ENCODE data around the gene ERC2.

ERC2 gene

DNA sequence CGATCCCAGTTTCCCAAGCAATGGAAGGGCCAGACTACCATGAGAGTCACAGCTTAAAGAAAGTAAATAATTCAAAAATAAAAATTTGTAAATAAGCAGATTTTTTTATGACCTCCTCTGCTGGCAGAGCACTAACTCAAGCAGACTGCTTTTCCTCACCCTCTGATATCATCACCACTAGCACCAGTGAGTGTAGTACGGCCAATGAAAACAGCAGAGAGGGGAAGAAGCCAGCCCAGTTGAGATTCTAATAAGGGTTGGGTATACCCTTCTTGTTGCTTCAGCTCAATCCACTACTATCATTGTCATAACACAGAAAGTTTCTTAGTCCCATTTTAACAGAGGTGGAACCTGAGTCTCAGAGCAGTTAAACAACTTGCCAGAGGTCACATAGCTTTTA, 193.1 kb downstream of the ERC2 start (continued):
- TF ChIP-seq, protein P1, sequence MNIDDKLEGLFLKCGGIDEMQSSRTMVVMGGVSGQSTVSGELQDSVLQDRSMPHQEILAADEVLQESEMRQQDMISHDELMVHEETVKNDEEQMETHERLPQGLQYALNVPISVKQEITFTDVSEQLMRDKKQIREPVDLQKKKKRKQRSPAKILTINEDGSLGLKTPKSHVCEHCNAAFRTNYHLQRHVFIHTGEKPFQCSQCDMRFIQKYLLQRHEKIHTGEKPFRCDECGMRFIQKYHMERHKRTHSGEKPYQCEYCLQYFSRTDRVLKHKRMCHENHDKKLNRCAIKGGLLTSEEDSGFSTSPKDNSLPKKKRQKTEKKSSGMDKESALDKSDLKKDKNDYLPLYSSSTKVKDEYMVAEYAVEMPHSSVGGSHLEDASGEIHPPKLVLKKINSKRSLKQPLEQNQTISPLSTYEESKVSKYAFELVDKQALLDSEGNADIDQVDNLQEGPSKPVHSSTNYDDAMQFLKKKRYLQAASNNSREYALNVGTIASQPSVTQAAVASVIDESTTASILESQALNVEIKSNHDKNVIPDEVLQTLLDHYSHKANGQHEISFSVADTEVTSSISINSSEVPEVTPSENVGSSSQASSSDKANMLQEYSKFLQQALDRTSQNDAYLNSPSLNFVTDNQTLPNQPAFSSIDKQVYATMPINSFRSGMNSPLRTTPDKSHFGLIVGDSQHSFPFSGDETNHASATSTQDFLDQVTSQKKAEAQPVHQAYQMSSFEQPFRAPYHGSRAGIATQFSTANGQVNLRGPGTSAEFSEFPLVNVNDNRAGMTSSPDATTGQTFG (tag by site-specific recombination; IDR thresholded peaks at IDR 0.05; ENCODE audit: borderline replicate concordance) = no peak
- TF ChIP-seq, protein P2, sequence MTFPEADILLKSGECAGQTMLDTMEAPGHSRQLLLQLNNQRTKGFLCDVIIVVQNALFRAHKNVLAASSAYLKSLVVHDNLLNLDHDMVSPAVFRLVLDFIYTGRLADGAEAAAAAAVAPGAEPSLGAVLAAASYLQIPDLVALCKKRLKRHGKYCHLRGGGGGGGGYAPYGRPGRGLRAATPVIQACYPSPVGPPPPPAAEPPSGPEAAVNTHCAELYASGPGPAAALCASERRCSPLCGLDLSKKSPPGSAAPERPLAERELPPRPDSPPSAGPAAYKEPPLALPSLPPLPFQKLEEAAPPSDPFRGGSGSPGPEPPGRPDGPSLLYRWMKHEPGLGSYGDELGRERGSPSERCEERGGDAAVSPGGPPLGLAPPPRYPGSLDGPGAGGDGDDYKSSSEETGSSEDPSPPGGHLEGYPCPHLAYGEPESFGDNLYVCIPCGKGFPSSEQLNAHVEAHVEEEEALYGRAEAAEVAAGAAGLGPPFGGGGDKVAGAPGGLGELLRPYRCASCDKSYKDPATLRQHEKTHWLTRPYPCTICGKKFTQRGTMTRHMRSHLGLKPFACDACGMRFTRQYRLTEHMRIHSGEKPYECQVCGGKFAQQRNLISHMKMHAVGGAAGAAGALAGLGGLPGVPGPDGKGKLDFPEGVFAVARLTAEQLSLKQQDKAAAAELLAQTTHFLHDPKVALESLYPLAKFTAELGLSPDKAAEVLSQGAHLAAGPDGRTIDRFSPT (tag by site-specific recombination; IDR thresholded peaks at IDR 0.05) = no peak
- TF ChIP-seq, protein P3, sequence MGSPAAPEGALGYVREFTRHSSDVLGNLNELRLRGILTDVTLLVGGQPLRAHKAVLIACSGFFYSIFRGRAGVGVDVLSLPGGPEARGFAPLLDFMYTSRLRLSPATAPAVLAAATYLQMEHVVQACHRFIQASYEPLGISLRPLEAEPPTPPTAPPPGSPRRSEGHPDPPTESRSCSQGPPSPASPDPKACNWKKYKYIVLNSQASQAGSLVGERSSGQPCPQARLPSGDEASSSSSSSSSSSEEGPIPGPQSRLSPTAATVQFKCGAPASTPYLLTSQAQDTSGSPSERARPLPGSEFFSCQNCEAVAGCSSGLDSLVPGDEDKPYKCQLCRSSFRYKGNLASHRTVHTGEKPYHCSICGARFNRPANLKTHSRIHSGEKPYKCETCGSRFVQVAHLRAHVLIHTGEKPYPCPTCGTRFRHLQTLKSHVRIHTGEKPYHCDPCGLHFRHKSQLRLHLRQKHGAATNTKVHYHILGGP (tag by site-specific recombination; IDR thresholded peaks at IDR 0.05) = no peak

DNA sequence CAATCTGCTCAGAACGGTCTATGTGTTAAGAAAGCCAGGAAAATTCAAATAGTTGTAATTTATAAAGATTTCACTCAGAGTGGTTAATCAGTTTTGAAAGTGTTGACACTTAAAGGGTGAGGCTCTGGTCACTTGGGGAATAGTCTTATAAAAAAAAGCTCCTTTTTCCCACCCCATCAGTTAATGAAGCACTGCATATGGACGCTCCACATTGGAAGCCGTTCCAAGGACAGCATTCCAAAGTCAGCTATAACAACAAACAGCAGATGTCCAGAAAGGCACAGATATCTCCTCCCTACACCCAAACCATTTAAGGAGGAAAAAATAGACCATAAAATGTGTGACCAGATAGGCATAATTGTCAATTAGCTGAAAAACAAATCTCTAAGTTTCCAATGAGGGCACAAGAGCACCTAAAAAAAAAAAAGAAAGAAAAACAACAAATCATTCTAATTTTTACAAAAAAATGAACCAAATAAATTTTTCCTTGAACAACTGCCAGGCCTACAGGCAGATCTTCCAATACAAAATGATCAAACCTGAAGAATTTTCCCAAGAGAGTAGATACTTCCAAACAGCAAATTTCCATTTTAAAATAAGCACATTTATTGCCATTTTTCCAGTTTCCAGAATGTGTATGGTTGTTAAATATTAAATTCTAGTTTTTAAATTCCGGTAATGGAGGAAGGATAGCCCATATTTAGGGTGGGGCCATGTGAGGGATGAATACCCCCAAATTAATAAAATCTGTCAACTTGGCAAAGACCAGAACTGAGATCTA, 198.3 kb downstream of the ERC2 start:
- Histone ChIP-seq H3K27ac (ENCODE audit: extremely low read depth, low read depth, low read length) (no peak overlapping the region), H3K4me3 (ENCODE audit: low read depth, low read length) (no peak overlapping the region), H3K4me1 (ENCODE audit: control insufficient read depth, insufficient read depth, low read length) (no peaks in the 10 kb centered on the region), H3K9me3 (ENCODE audit: control insufficient read depth, insufficient read depth, low read depth, low read length) (no peaks in the 10 kb centered on the region), H3K36me3 (ENCODE audit: control insufficient read depth in 2 of 2, insufficient read depth in 1 of 2, low read length in 2 of 2) (no peaks in the 10 kb centered on the region)
- POLR2A ChIA-PET = no interaction called here
- CTCF ChIA-PET = interaction anchor here (2.9 kb wide), 1 partner anchor 19 kb away, joined by 12 read pairs; no protein-coding TSS in a partner anchor
- TF ChIP-seq WT1 (tag by site-specific recombination; IDR thresholded peaks at IDR 0.05) = peak; percentile 92
- no peak for TF ChIP-seq SCRT1 (tag by site-specific recombination; IDR thresholded peaks at IDR 0.05; ENCODE audit: borderline replicate concordance)
- peak; percentile 70 for TF ChIP-seq KLF1 (tag by site-specific recombination; IDR thresholded peaks at IDR 0.05)
- TF ChIP-seq, protein P4, sequence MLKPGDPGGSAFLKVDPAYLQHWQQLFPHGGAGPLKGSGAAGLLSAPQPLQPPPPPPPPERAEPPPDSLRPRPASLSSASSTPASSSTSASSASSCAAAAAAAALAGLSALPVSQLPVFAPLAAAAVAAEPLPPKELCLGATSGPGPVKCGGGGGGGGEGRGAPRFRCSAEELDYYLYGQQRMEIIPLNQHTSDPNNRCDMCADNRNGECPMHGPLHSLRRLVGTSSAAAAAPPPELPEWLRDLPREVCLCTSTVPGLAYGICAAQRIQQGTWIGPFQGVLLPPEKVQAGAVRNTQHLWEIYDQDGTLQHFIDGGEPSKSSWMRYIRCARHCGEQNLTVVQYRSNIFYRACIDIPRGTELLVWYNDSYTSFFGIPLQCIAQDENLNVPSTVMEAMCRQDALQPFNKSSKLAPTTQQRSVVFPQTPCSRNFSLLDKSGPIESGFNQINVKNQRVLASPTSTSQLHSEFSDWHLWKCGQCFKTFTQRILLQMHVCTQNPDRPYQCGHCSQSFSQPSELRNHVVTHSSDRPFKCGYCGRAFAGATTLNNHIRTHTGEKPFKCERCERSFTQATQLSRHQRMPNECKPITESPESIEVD (tag by site-specific recombination; IDR thresholded peaks at IDR 0.05) = 0 out of 2 replicates have a peak, but pooled peaks have one; percentile 21

DNA sequence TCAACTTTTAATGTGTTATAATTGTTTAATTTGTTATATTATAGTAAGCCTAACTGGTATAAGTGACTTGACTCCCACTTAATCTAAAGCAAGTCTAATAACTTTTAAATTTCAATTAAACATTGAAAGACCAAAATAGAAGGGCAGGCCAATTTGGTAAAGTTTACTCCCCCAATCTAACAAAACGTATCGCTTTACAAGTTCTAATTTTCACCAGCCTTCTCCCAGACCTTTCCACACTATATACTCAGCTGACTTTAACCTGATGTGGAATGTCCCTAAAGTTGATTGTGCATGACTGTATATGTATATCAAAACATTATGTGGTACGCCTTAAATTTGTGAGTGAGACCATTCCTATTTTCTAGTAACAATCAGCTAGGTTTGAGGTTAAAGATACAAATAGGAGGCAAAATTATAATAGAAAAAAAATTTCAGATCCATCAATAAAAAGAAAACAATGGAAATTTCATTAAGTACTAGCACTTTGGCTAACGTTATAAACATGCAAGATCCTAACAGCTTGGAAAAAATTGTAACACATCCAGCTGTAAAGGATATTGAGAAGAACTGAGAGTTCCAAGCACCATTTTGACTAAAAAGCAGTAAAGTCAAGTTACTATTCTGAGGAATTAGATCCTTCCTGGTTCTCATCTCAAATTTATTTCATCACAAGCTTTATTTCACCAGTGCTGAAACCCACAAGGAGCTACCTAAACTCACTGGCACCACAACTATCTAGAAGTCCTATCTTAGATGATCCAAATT, 199.5 kb downstream of the ERC2 start:
- H3K36me3 ChIP-seq (ENCODE audit: control insufficient read depth in 2 of 2, insufficient read depth in 1 of 2, low read length in 2 of 2) = no peaks in the 10 kb centered on the region
- H3K4me1 ChIP-seq (ENCODE audit: control insufficient read depth, insufficient read depth, low read length) = no peaks in the 10 kb centered on the region
- H3K4me3 ChIP-seq (ENCODE audit: low read depth, low read length) = no peak overlapping the region
- H3K9me3 ChIP-seq (ENCODE audit: control insufficient read depth, insufficient read depth, low read depth, low read length) = no peaks in the 10 kb centered on the region
- no peak overlapping the region for H3K27ac ChIP-seq (ENCODE audit: extremely low read depth, low read depth, low read length)
- ChIA-PET POLR2A (no interaction called here), CTCF (interaction anchor here (2.9 kb wide), 1 partner anchor 18 kb away, joined by 12 read pairs; no protein-coding TSS in a partner anchor)
- TF ChIP-seq WT1 (tag by site-specific recombination; IDR thresholded peaks at IDR 0.05) (peak; percentile 52; the same call in 1 of the 2 replicates), ZNF37A (tag by site-specific recombination; IDR thresholded peaks at IDR 0.05) (no peak)

All from HEK293 (cell line).